ENCODE results near the gene DDX54. TPM values are rescaled to one million over a fixed set of nuclear protein-coding genes. Genes with fewer than 3 reads are reported as not detected.
"Not testable (repeated sequence)": the region's sequence is repeated elsewhere in the genome, so short reads cannot be mapped to it uniquely, and the experiment has no call there.

The DDX54 gene
- polyA plus RNA-seq, 4 donors: 40.3 to 96.0 (median 66.4) TPM

- no peak for DNase-seq (ENCODE audit: low read depth in 4 of 4, low spot score in 3 of 4)
Observed at GRCh38 chr12:113220593-113221180, 35.4 kb upstream of the DDX54 start.

- no peak for DNase-seq (ENCODE audit: low read depth in 4 of 4, low spot score in 3 of 4)
Observed at GRCh38 chr12:113216027-113216426, 30.7 kb upstream of the DDX54 start.

DNA sequence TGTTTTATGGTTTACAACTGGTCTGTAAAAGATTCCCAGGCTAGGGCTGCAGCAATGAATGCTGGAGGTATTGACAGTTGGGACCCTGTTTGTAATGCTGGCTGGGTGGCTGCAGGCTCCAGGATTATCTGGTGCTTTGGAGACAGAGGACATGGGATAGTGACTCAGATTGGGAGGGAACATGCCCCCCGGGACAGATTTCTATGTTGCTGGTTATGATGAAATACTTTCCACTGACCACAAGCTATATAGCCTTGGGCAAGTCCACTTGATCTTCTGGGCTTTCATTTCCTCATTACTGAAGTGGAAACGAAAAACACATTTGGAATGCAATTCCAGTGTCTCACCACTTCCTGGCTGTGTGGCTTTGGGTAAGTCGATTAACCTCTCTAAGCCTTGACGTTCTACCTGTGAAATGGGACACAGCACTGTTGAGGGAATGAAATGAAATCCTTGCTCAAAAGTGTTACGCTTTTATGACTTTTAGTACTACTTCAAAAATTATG, 29.7 kb upstream of the DDX54 start:
- no peak for DNase-seq (ENCODE audit: low read depth in 4 of 4, low spot score in 3 of 4)

DNA sequence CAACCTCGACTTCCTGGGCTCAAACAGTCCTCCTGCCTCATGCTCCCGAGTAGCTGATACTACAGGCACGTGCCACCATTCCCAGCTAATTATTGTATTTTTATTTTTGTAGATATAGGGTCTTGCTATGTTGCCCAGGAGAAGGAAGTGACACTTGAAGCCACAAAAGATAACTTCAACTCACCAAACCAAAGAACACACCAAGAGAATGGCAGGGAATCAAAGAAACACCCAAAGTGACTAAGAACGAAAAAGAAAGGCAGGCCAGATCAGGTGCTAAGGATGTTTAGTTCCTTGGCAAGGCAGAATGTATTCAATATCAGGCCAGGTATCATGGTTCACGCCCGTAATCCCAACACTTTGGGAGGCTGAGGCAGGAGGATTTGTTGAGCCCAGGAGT, 25.9 kb upstream of the DDX54 start:
- DNase-seq (ENCODE audit: low read depth in 4 of 4, low spot score in 3 of 4): no peak

DNA sequence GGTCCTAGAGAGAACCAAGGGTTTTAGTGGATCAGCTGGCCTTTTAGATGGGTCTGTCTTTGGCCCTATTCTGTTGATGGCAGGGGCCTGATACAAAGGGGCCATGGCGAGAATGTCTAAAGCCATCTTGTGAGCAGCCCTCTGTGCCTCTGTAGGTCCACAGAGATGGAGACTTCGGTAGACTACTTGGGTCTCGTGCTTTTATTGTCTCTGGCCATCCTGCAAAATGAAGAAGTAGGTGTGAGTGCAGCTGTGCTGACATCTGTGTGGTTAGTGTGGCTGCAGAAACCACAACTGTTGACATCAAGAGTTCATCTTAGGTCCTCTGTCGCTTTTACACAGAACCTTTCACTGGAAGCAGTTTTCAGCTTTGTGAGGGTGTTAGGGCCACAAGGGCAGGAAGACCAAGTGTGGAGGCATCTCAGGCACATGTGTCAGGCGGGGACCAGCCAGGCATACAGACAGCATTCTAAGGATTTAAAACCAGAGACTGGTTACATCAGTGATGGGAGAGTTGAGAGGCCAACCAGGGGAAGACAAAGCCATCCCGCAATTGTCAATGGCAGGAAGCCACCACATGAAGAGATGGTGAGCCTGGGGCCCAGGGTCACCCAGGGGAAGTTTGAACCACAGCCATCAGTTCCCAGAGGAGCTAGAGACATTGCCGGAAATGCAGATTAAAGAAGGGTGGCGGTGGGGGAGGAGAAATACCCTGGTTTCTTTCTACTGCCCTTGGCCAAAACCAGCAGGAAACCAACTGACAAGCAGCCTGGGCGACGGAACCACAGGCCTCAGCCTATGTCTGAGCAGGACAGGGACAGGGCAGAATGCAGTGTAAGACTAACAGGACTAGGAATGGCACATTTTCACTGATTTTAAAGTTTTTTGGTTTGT, 23.0 kb upstream of the DDX54 start:
- no peak for DNase-seq (ENCODE audit: low read depth in 4 of 4, low spot score in 3 of 4)

DNA sequence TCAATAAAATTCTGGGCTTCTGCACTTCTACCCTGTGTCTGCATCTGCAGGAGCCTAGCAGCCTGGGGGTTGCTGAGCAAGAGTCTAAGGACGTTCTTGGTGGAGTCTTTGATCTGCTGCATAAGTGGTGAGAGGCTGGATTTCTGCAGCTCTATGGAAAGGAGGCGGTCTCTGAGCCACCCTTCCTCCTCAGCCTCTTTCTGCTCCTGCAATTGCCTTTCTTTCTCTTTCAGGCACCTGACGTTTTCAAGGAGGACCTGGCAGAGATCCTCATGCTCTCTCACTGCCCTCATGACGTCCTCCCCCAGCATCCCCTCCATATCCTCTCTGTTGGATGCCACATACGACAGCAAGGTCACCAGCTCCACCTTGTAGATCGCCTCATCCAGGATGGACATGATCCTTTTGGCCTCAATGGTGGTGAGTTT, 22.3 kb upstream of the DDX54 start:
- no peak for DNase-seq (ENCODE audit: low read depth in 4 of 4, low spot score in 3 of 4)

GRCh38 chr12:113206802-113207201, 21.5 kb upstream of the DDX54 start:
- DNase-seq (ENCODE audit: low read depth in 4 of 4, low spot score in 3 of 4): not testable (repeated sequence)

- no peak for DNase-seq (ENCODE audit: low read depth in 4 of 4, low spot score in 3 of 4)
Observed at GRCh38 chr12:113204804-113205203, 19.5 kb upstream of the DDX54 start.

- DNase-seq (ENCODE audit: low read depth in 4 of 4, low spot score in 3 of 4): no peak
Observed at GRCh38 chr12:113203852-113204760, 18.8 kb upstream of the DDX54 start.

DNA sequence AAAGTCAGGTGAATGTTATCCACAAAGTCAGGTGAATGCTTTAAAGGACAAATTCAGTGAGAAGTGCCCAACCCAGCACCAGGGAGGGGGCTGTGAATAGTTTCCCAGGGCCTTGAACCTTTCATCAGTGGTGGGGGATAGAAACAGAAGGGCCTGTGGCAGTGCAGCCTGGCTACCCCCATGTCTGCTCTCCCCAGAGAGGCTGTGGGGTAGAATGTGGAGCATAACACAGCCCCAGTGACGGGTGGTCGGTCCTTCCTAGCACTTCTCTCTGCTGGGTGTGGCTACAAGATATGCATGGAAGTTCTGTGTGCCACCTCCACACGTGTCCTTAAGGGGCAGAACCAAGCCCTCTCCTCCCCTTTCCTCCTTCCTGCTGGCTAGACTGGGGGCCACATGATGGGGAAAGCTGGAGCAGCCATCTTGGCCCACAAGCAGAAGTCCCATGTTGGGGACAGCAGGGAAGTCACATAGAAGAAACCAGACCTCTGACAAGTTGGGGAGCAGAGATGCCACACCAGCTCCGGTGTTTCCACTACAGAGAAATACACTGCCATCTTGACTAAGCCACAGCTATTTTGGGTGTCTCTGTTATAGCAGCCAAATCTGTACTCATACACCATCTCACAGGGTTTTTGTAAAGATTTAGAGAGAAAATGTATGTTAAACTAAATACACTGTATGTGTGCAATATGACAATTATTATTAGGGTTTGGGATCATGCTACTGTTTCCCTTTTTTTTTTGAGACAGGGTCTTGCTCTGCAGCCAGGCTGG, 17.2 kb upstream of the DDX54 start:
- DNase-seq (ENCODE audit: low read depth in 4 of 4, low spot score in 3 of 4): no peak

- no peak for DNase-seq (ENCODE audit: low read depth in 4 of 4, low spot score in 3 of 4)
Observed at GRCh38 chr12:113201187-113202177, 16.2 kb upstream of the DDX54 start.

DNA sequence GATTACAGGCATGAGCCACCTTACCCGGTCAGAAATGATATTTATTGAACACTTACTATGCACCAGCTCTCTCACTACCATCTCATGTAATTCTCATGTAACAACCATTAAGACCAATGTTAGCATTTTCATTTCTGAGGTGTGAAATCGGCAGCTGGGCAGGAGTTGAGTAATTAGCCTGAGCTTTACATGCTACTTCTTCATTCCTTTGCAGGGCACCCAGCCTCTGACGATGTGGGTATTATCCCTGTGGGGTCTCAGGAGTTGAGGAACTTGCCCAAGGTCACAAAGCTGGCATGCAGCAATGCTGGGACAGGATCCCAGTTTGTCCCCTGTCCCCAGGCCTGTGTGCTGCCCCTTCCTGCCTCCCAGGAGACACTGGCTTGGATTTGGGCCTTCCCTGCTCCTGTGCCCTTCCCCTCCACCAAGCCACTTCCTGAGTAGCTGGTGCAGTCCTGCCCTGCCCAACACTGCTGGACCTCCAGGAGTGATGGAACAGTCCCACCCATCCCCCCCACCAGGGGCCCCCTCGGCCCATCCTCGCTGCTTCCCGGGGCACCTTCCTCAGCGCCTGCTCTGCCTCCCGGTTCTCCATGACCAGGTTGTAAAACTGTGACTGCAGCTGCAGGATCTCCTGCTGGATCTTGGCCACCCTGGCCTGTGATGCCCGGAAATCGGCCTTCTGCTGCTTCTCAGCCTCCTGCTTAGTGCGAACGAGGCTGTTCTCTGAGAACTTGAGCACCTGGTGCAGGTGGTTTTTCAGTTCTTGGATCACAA, 14.9 kb upstream of the DDX54 start:
- DNase-seq (ENCODE audit: low read depth in 4 of 4, low spot score in 3 of 4): no peak

- DNase-seq (ENCODE audit: low read depth in 4 of 4, low spot score in 3 of 4): no peak
Observed at GRCh38 chr12:113198296-113198695, 13.0 kb upstream of the DDX54 start.

DNA sequence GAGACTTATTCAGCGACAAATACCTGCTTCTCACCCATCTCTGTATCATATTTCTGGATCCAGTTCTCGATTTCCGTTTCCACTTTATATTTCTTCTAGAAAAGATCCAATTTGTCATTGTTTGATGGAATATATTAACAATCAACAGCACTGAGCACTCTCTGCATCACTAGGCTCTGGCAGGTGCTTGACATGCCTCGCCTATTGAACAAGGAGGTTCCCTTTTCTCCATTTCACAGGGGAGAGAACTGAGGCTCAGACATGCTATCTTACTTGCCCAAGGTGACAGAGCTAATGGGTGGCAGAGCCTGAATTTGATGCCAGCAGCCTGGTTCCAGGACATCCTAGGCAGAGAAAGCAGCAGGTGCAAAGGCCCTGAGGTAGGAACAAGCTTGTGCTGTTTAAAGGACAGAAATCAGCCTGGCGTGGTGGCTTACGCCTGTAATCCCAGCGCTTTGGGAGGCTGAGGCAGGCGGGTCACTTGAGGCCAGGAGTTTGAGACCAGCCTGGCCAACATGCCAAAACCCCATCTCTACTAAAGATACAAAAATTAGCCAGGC, 12.3 kb upstream of the DDX54 start:
- DNase-seq (ENCODE audit: low read depth in 4 of 4, low spot score in 3 of 4): no peak

- no peak for DNase-seq (ENCODE audit: low read depth in 4 of 4, low spot score in 3 of 4)
Observed at GRCh38 chr12:113196990-113197389, 11.7 kb upstream of the DDX54 start.

DNA sequence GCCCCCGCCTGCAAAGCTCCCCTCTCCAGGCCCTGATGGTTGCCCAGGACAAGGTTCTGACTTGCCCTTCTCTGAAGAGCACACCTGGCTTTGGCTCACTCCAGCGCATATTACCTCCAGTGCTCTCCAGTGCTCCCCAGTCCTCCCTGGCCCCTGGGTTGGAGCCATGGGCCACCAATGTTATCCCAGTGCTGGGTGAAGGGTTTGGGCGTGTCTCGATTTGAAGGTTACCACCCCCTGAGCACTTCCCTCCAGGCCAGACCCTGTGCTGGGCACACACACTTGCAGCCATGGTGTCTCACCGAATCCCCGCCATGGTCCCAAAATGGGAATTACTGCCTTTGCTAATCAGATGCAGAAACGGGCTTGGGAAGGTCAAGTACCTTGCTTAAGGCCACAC, 11.3 kb upstream of the DDX54 start:
- DNase-seq (ENCODE audit: low read depth in 4 of 4, low spot score in 3 of 4): no peak

GRCh38 chr12:113195598-113195997, 10.3 kb upstream of the DDX54 start:
- DNase-seq (ENCODE audit: low read depth in 4 of 4, low spot score in 3 of 4): no peak

- DNase-seq (ENCODE audit: low read depth in 4 of 4, low spot score in 3 of 4): no peak
Observed at GRCh38 chr12:113194971-113195391, 9.7 kb upstream of the DDX54 start.
